Stimulated activated CD4-positive, alpha-beta T cell treated with anti-CD3 and anti-CD28 coated beads, Interleukin-2, amount 100 ng/mL, for 24 hours (primary cell): Measurements from ENCODE around the gene FOXN4.

Source experiments
- DNase-seq, 2 donors: peaks; one replicate each; pipeline ENCODE4 v3.0.0-alpha.2; 2020

FOXN4 gene

DNA sequence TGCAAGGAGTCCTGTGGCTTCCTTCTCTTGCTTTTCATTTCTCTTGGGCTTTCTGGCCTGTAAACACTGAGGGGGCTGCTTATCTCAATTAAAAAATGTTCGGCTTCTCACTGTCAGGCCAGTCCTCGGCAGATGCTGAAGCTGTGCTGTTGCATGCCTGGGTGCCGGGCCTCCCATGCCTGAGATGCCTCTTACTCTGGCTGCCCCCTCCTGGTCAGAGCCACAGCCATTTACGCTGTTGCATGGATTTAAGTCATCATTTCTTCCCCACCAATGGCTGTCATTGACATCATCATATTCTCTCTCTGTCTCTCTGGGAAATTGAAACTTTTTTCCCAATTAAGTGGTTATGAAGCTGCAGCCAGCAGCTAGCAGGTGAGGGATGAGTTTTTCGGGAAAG lies 53.7 kb downstream of the FOXN4 start:
- no peak for DNase-seq

GRCh38 chr12:109253913-109254544 lies 55.1 kb downstream of the FOXN4 start:
- no peak for DNase-seq

GRCh38 chr12:109252799-109253198 lies 56.3 kb downstream of the FOXN4 start:
- no peak for DNase-seq

DNA sequence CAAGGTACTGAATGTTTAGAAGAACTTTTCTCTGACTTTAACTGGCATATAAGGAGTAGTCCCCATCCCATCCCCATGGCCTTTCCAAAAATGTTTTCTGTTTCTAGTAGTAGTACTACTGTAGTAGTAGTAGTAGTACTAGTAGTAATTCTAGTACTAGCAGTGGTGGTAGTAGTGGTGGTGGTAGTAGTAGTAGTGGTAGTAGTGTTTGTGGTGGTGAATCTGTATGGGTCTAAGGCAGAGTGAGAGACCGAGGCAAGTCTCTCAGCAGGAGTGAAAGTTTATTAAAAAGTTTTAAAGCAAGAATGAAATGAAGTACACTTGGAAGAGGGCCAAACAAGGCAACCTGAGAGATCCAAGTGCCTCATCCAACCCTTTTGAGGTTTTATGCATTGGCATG lies 58.6 kb downstream of the FOXN4 start:
- DNase-seq = no peak

DNA sequence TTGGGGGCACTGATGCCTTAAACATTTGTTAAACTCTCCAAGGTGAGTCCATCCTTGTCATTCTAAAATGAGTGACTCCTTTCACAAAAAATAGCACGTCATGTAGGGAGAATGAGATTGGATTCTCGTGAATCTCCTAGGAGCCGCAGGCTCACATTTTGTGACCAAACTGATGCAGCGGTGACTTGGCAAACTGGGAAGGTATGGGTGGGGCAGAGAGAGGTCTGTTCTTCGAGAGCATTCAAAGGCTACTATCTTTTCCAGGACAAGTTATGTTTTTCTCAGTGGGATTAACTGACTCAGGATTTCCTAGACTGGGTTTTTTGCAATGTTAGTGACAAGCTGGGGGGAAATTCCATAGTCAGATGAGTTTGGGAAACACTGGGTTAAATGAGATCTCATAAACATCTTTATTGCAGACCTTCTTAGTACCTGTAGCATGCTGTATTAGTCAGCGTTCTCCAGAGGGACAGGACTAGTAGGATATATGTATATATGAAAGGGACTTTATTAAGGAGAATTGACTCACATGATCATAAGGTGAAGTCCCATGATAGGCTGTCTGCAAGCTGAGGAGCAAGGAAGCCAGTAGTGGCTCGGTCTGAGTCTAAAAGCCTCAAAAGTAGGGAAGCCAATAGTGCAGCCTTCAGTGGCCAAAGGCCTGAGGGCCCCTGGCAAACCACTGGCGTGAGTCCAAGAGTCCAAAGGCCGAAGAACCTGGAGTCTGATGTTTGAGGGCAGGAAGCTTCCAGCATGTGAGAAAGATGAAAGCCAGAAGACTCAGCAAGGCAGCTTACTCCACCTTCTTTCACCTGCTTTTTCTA lies 61.0 kb downstream of the FOXN4 start:
- no peak for DNase-seq

DNA sequence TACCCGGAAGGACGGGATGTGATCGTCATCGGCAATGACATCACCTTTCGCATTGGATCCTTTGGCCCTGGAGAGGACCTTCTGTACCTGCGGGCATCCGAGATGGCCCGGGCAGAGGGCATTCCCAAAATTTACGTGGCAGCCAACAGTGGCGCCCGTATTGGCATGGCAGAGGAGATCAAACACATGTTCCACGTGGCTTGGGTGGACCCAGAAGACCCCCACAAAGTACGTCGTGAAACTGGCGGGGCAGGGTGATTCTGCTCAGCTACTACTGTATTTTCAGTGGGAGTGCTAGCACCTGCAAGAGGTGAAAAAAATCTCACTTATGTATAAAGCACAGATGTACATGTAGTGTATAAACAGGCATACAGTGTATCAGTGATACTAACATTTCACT lies 62.9 kb downstream of the FOXN4 start:
- DNase-seq = no peak

GRCh38 chr12:109244073-109244472 lies 65.0 kb downstream of the FOXN4 start:
- no peak for DNase-seq

GRCh38 chr12:109241936-109242335 lies 67.1 kb downstream of the FOXN4 start:
- no peak for DNase-seq

DNA sequence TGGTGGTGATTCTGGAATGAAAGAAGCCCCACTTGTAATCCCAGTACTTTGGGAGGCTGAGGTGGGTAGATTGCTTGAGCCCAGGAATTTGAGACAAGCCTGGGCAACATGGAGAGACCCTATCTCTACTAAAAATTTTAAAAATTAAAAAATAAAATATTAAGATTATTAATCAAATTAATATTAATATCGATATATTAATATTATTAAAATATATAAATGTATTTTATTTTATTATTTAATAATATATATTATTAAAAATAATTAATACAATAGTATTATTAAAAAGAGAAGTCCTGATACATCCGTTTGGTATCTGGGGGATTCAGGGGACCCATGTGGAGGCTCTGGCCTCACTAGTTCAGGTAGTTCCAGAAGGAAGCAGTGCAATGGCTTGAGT lies 68.7 kb downstream of the FOXN4 start:
- DNase-seq = no peak

GRCh38 chr12:109239691-109240090 lies 69.4 kb downstream of the FOXN4 start:
- no peak for DNase-seq

GRCh38 chr12:109239179-109239578 lies 69.9 kb downstream of the FOXN4 start:
- no peak for DNase-seq

GRCh38 chr12:109236257-109236656 lies 72.8 kb downstream of the FOXN4 start:
- no peak for DNase-seq

DNA sequence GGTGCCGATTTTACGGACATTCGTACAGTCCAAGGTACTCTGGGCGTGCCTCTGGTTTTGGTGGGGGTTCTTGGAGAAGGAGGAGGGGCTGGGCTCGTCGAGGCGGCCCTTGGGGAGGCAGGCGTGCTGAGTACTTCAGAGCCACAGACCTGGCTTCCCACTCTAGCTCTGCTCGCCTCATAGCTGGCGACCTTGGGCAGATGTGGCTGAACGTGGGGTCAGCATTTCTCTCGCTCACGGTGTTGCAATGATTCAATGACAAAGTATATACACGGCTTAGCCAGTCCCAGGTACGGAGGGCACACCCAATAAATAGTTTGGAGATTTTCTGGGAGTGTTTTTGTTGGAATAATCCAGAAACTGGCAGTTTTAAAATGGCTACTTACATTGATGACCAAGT lies 75.1 kb downstream of the FOXN4 start:
- no peak for DNase-seq

GRCh38 chr12:109232731-109233130 lies 76.4 kb downstream of the FOXN4 start:
- no peak for DNase-seq

GRCh38 chr12:109230193-109230592 lies 78.9 kb downstream of the FOXN4 start:
- no peak for DNase-seq

DNA sequence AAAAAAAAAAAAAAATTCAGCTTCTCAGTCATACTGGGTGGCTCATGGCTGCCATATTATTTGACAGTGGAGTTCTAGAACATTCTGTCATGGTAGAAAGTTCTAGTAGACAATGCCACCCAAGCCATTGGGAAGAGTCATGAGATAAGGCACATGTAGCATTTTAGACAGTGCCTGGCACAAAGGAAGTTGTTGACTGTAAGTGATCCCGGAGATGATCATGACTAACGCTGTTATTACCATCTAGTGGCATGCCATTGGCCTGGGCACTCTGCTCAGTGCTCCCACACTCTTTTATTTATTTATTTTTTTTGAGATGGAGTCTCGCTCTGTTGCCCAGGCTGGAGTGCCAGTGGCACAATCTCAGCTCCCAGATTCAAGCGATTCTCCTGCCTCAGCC lies 80.4 kb downstream of the FOXN4 start:
- no peak for DNase-seq
